PC-3 (cell line): ENCODE measurements around the gene METTL16.

ENCODE experiments used
- EZH2 ChIP-seq: fragments of 300-600 bp; sonication (generic); IDR thresholded peaks from one replicate; pipeline ENCODE4 v1.6.1; 2017; ENCODE audit warnings: antibody characterized with exemption, mild to moderate bottlenecking, low read length; ENCODE audit not compliant: unreplicated experiment
- TF ChIP-seq, protein P1 (sequence below): fragments of 300-600 bp; sonication (generic); conservative IDR thresholded peaks from 2 replicates; pipeline ENCODE4 v1.5.1; 2017; ENCODE audit warnings: antibody characterized with exemption, low read depth, mild to moderate bottlenecking, low read length

- TF ChIP-seq, protein P1, sequence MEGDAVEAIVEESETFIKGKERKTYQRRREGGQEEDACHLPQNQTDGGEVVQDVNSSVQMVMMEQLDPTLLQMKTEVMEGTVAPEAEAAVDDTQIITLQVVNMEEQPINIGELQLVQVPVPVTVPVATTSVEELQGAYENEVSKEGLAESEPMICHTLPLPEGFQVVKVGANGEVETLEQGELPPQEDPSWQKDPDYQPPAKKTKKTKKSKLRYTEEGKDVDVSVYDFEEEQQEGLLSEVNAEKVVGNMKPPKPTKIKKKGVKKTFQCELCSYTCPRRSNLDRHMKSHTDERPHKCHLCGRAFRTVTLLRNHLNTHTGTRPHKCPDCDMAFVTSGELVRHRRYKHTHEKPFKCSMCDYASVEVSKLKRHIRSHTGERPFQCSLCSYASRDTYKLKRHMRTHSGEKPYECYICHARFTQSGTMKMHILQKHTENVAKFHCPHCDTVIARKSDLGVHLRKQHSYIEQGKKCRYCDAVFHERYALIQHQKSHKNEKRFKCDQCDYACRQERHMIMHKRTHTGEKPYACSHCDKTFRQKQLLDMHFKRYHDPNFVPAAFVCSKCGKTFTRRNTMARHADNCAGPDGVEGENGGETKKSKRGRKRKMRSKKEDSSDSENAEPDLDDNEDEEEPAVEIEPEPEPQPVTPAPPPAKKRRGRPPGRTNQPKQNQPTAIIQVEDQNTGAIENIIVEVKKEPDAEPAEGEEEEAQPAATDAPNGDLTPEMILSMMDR, result no peak
- no peak for TF ChIP-seq EZH2
These were observed 35.5 kb upstream of the METTL16 start for GRCh38 chr17:2547176-2547575.
